Mucosa of descending colon (tissue), 3 donors: ENCODE data around the gene TSPAN5. TPM values are rescaled to one million over a fixed set of nuclear protein-coding genes. Genes with fewer than 3 reads are reported as not detected.

ENCODE experiments used
- ATAC-seq: fragments of 200-7000 bp; cut with Tn5 transposase; one replicate; pipeline ENCODE4 v1.9.1; 2020; ENCODE audit warnings: mild to moderate bottlenecking, moderate library complexity
- DNase-seq, 3 donors: peaks; one replicate each; pipeline ENCODE4 v3.0.0-alpha.2; 2020
- H3K36me3 ChIP-seq: fragments of 200-600 bp; one replicate; pipeline ENCODE4 v1.8.0; 2021; ENCODE audit warnings: low read depth, mild to moderate bottlenecking
- H3K4me1 ChIP-seq: fragments of 200-600 bp; one replicate; pipeline ENCODE4 v1.8.0; 2021; ENCODE audit warnings: low read depth, mild to moderate bottlenecking
- H3K4me3 ChIP-seq: fragments of 200-600 bp; one replicate; pipeline ENCODE4 v1.8.0; 2021; ENCODE audit warnings: mild to moderate bottlenecking
- H3K9me3 ChIP-seq: fragments of 200-600 bp; one replicate; pipeline ENCODE4 v1.8.0; 2021; ENCODE audit warnings: mild to moderate bottlenecking
- CTCF ChIP-seq: fragments of 200-600 bp; IDR thresholded peaks from one replicate; pipeline ENCODE4 v1.8.0; 2022; ENCODE audit warnings: antibody characterized with exemption, mild to moderate bottlenecking
- intact Hi-C, 2 donors: fragments of 100-400 bp; cut with DNase I in 1 of 2; cut with micrococcal nuclease in 1 of 2; formaldehyde crosslinking; loops; one replicate each; pipeline versions ENCODE4 v1.11.0 to v1.11.1; 2022; cut with DNase I, micrococcal nuclease
- total RNA-seq, 3 donors: library from RNA; stranded (reverse); fragmentation: NEBNext Ultra II Directional in 2 of 3; extraction: Animal tissue kit (Norgen Biotek cat#: 25700) in 2 of 3; gene quantifications; one replicate each; pipeline versions ENCODE4 v1.2.1 to v1.2.4, GENCODE V29; 2021 to 2023
- donor health status: DM: no; HTN: no; CAD: no; lungs with moderate emphysema.
- donor health status: DM: no; HTN: no; CAD: no.
- donor health status: DM: no; HTN: yes; CAD: no.

The TSPAN5 gene
- total RNA-seq, 3 donors from 2014 or later, result 3.9 to 11.8 (median 4.9) TPM

DNA sequence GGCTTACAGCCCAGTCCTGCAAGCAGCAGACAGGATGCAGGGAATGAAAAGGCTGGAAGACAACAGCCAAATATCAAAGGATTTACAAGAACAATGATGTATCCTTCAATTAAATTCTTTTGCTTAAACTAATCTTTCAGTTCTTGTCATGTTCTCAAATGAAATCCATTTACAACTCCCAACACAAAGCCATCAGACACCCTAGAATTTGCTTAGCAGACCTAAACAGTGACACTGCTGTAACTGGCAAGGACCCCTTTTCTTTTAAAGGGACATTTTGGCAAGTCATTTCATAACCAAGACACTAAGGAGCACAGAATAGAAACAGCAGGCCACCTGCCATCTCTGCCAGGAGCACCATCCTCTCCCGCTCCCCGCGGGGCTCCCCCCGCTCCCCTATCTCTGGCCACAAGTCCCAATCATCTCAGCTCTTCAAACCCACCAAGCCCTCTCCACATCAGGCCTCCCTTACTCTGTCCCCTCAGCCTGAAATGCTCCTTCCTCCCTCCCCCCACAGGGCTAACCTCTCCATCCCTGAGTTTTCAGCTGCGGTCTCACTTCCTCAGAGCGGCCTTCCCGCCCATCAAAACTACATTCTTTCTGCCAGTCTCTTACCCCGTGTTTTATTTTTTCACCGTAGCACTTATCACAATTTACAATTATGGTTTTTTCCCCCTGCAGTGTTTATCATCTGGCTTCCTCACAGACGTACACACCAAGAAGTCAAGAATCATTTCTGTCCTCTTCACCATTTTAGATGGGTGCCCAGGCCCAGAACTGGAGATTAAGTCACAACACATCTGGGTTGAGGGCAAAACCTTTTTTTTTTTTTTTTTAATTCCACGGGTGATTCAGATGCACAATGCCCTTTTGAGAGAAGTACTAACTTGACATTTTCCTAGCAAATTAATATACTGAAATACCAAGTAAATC, 45.8 kb downstream of the TSPAN5 start:
- H3K9me3 ChIP-seq, result no peaks in the 10 kb centered on the region
- H3K4me3 ChIP-seq, result no peak overlapping the region
- H3K4me1 ChIP-seq, result no peaks in the 10 kb centered on the region
- DNase-seq (no peak), ATAC-seq (no peak)
- intact Hi-C loops, result no loop called here
- no peak for TF ChIP-seq CTCF
- no peaks in the 10 kb centered on the region for H3K36me3 ChIP-seq

DNA sequence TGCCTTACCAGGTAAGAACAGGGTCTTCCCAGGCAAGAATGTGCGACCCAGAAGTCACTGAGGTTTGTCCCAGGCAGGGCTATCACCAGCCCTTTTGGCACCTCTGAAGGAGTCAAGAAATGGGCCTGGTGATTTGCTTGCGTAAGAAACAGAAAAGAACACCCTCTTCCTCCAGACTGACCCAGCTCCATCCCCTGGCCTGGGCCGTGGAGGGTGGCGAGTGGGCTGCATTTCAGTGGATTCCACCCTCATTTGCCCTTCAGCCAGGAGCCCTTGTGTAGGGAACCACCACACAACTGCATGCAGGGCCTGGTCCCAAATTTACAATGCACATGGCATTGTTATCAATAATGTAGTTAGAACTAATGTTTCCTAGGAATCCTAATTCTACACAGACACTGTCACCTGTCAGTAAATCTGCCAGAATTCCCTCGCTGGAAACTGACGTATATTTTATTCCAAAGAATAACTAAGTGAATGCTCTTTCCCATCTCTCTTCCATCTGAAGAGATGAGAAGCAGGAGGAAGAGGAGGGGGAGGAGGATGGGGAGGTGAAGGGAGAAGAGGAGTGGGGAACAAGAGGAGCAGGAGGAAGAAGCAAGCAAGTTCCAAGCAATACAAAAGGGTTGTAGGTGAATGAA, 46.6 kb downstream of the TSPAN5 start:
- DNase-seq (no peak), ATAC-seq (no peak)

DNA sequence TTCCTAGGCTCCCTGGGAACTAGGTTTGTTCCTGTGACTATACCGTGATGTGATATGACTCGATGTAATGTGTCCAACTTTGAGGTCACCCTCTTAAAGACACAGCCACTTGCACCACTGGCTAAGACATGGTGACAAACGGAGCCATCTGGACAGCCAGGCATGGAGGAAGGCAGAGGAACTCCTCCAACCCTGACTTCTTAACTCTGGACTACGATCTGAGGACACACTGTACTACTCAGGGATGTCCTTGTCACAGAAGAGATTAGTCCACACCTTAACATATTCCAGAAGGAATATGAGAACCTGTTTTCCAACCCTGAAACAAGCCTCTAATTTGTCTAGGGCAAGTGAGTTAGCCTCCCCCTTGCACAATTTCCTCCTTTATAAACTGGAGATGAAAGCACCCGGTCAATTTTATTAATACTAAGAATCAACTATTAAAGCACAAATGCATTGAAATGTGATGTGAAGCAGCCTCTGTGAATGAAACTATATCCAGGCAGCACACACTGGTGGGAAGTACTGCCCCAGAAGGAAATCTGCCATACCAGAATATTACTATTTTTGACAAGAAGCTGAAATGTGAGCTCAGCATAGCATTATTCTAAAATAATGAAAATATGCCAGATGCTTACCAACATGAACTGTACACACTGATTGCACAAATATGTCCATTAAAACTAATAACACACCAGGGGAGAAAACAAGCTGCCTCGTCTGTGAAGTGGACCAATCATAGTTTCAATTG, 47.3 kb downstream of the TSPAN5 start:
- no peak for TF ChIP-seq CTCF
- Histone ChIP-seq H3K9me3 (no peaks in the 10 kb centered on the region), H3K4me3 (no peak overlapping the region), H3K4me1 (no peaks in the 10 kb centered on the region), H3K36me3 (no peaks in the 10 kb centered on the region)
- DNase-seq (no peak), ATAC-seq (no peak)
- intact Hi-C loops, result no loop called here

More for the DNA sequence above, 46.6 kb downstream of the TSPAN5 start:
- intact Hi-C loops, result no loop called here
- no peaks in the 10 kb centered on the region for H3K4me1 ChIP-seq
- no peaks in the 10 kb centered on the region for H3K9me3 ChIP-seq
- TF ChIP-seq CTCF, result no peak
- H3K4me3 ChIP-seq, result no peak overlapping the region
- no peaks in the 10 kb centered on the region for H3K36me3 ChIP-seq

- no peak for ATAC-seq
- no peak for DNase-seq
- no peaks in the 10 kb centered on the region for H3K4me1 ChIP-seq
- TF ChIP-seq CTCF, result no peak
- H3K9me3 ChIP-seq, result no peaks in the 10 kb centered on the region
- H3K36me3 ChIP-seq, result no peaks in the 10 kb centered on the region
- intact Hi-C loops, result no loop called here
- H3K4me3 ChIP-seq, result no peak overlapping the region
These were observed 48.0 kb downstream of the TSPAN5 start for GRCh38 chr4:98610431-98610830.

DNA sequence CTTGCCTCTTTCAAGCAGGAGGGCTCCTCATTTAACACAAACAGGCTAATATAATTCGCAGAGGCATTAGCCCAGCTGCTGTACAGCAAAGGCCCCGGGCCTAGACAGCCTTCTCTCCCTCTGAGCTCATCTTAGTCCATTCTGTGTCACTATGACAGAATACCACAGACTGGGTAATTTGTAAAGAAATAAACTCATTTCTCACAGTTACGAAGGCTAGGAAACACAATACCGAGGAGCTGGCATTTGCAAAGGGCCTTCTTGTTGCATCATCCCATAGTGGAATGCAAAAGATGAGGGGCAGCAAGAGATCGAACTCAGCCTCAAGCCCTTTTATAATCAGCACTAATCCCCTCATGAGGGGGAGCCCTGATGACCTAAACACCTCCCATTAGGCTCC, 48.5 kb downstream of the TSPAN5 start:
- no peak for ATAC-seq
- no peak for DNase-seq
- intact Hi-C loops, result no loop called here
- no peaks in the 10 kb centered on the region for H3K36me3 ChIP-seq
- no peaks in the 10 kb centered on the region for H3K4me1 ChIP-seq
- no peak for TF ChIP-seq CTCF
- H3K9me3 ChIP-seq, result no peaks in the 10 kb centered on the region
- no peak overlapping the region for H3K4me3 ChIP-seq
